GM12878 (cell line): ENCODE results near the gene MRPL22. TPM values are rescaled to one million over a fixed set of nuclear protein-coding genes. Genes with fewer than 3 reads are reported as not detected.
"Not testable (repeated sequence)": the region's sequence is repeated elsewhere in the genome, so short reads cannot be mapped to it uniquely, and the experiment has no call there.

Source experiments
- ATAC-seq: fragments of 200-7000 bp; cut with Tn5 transposase; 3 replicates; pipeline ENCODE4 v1.9.1; 2020; ENCODE audit warnings: mild to moderate bottlenecking, moderate library complexity
- BruUV-seq: library from RNA; stranded (reverse); fragments of 400-500 nt; replicated peaks from 2 replicates; lab custom pipeline; 2021; lab: Mats Ljungman, UMichigan
- CTCF ChIA-PET: fragments of 300-600 bp; sonication (Branson Sonifier 250); formaldehyde crosslinking; extraction: SDS; loops from one replicate; lab custom pipeline; 2021; ENCODE audit warnings: inconsistent platforms; lab: Yijun Ruan, JAX
- POLR2A ChIA-PET: fragments of 350-600 bp; formaldehyde crosslinking; extraction: SDS; loops from one replicate; lab custom pipeline; 2021; ENCODE audit warnings: inconsistent platforms; lab: Charles Lee
- RAD21 ChIA-PET: fragments of 300-600 bp; sonication (Branson Sonifier 250); formaldehyde crosslinking; loops from one replicate; lab custom pipeline; 2023; ENCODE audit warnings: antibody characterized with exemption; ENCODE audit not compliant: unreplicated experiment; lab: Charles Lee
- SMC1A ChIA-PET: fragments of 300-600 bp; sonication (Branson Sonifier 250); formaldehyde crosslinking; loops from one replicate; lab custom pipeline; 2023; ENCODE audit not compliant: unreplicated experiment, uncharacterized antibody; lab: Charles Lee
- DNase-seq: peaks from one replicate; pipeline ENCODE4 v3.0.0-alpha.2; 2011; ENCODE audit warnings: low read depth, low spot score
- FAIRE-seq: peaks from 3 replicates; lab custom pipeline; 2011; peaks lifted over from hg19 to GRCh38; lab: Jason Lieb, UNC
- H2AFZ ChIP-seq: 2 replicates; pipeline ENCODE4 v1.6.0; 2011; ENCODE audit warnings: low read depth, low read length, control low read depth; ENCODE audit not compliant: control insufficient read depth
- H3K27ac ChIP-seq: 2 replicates; pipeline ENCODE4 v1.5.1; 2011; ENCODE audit warnings: control low read depth; ENCODE audit not compliant: control insufficient read depth, insufficient read depth
- H3K27me3 ChIP-seq, 2 experiments: replicated peaks in 1 of 2; 2 replicates each; pipeline versions ENCODE4 v1.6.0 to v1.6.1; 2011; ENCODE audit warnings: low read length in 1 of 2; ENCODE audit not compliant: control insufficient read depth in 2 of 2, insufficient read depth in 2 of 2
- H3K36me3 ChIP-seq, 2 experiments: 2 replicates each; pipeline ENCODE4 v1.5.1; 2011; ENCODE audit warnings: low read length in 1 of 2; ENCODE audit not compliant: control insufficient read depth in 2 of 2, insufficient read depth in 2 of 2
- H3K4me1 ChIP-seq: 2 replicates; pipeline ENCODE4 v1.6.1; 2011; ENCODE audit warnings: mild to moderate bottlenecking, low read length, moderate library complexity, mixed read lengths; ENCODE audit not compliant: control insufficient read depth, insufficient read depth
- H3K4me2 ChIP-seq: 2 replicates; pipeline ENCODE4 v1.6.0; 2011; ENCODE audit warnings: control low read depth; ENCODE audit not compliant: control insufficient read depth, insufficient read depth
- H3K4me3 ChIP-seq: fragments of 200-600 bp; sonication (generic); 2 replicates; pipeline ENCODE4 v1.5.1; 2016
- H3K79me2 ChIP-seq: 2 replicates; pipeline ENCODE4 v1.6.0; 2011; ENCODE audit warnings: low read length; ENCODE audit not compliant: control insufficient read depth, insufficient read depth
- H3K9ac ChIP-seq: 2 replicates; pipeline ENCODE4 v1.8.0; 2011; ENCODE audit warnings: low read length, control low read depth, mixed read lengths; ENCODE audit not compliant: control insufficient read depth, insufficient read depth
- H3K9me3 ChIP-seq: replicated peaks from 3 replicates; pipeline ENCODE4 v1.5.1; 2011; ENCODE audit warnings: mild to moderate bottlenecking, low read length; ENCODE audit not compliant: control insufficient read depth, insufficient read depth
- H4K20me1 ChIP-seq: 2 replicates; pipeline ENCODE4 v1.6.0; 2011; ENCODE audit not compliant: control insufficient read depth, insufficient read depth
- CHD2 ChIP-seq: IDR thresholded peaks from 2 replicates; pipeline ENCODE4 v1.6.1; 2011; ENCODE audit warnings: low read depth, low read length, improper control_type of control experiment, borderline replicate concordance
- ETV6 ChIP-seq, 2 experiments: fragments of 450-650 bp in 1 of 2; IDR thresholded peaks in 1 of 2; conservative IDR thresholded peaks in 1 of 2; 2 replicates each; pipeline ENCODE4 v1.6.1; 2014; ENCODE audit warnings: antibody characterized with exemption in 1 of 2, borderline replicate concordance in 1 of 2, low read depth in 1 of 2, mild to moderate bottlenecking in 1 of 2, moderate library complexity in 1 of 2
- GABPA ChIP-seq: IDR thresholded peaks from 2 replicates; pipeline ENCODE4 v1.6.1; 2014; ENCODE audit warnings: antibody characterized with exemption, low read depth, mild to moderate bottlenecking, inconsistent platforms
- NFYB ChIP-seq: IDR thresholded peaks from 2 replicates; pipeline ENCODE4 v1.6.1; 2011; ENCODE audit warnings: low read depth, mild to moderate bottlenecking, low read length, improper control_type of control experiment, moderate library complexity; ENCODE audit not compliant: insufficient read depth
- PKNOX1 ChIP-seq: fragments of 450-650 bp; IDR thresholded peaks from 2 replicates; pipeline ENCODE4 v1.6.1; 2016; ENCODE audit warnings: mild to moderate bottlenecking
- SUPT20H ChIP-seq: IDR thresholded peaks from 2 replicates; pipeline ENCODE4 v1.6.1; 2011; ENCODE audit warnings: low read depth, mild to moderate bottlenecking, low read length, moderate library complexity, borderline replicate concordance; ENCODE audit not compliant: control insufficient read depth
- TCF3 ChIP-seq: IDR thresholded peaks from 2 replicates; pipeline ENCODE4 v1.6.1; 2012; ENCODE audit warnings: low read depth, mild to moderate bottlenecking, low read length, borderline replicate concordance; ENCODE audit not compliant: insufficient read depth
- USF1 ChIP-seq: IDR thresholded peaks from 2 replicates; pipeline ENCODE4 v1.6.1; 2011; ENCODE audit warnings: borderline replicate concordance, low read depth, mild to moderate bottlenecking, moderate library complexity, mixed read lengths, low read length; ENCODE audit not compliant: insufficient read depth; ENCODE audit errors: extremely low read length
- USF2 ChIP-seq: IDR thresholded peaks from 2 replicates; pipeline ENCODE4 v1.6.1; 2011; ENCODE audit warnings: low read depth, low read length, improper control_type of control experiment, borderline replicate concordance
- ZBTB11 ChIP-seq: fragments of 450-650 bp; formaldehyde crosslinking; IDR thresholded peaks from 2 replicates; pipeline ENCODE4 v1.5.0; 2022; ENCODE audit warnings: mild to moderate bottlenecking, missing genetic modification characterization
- WGBS: methylation state at CpG from one replicate; pipeline ENCODE4 v1.1.6; 2016; ENCODE audit warnings: low lambda C conversion rate; ENCODE audit not compliant: insufficient replicate concordance, insufficient coverage; ENCODE audit errors: missing lambda C conversion rate; 5-methylcytosine and 5-hydroxymethylcytosine counted together
- in situ Hi-C: fragments of 300-500 bp; cut with MboI; formaldehyde crosslinking; loops from 9 replicates; pipeline ENCODE4 v1.14.3; 2018; ENCODE audit warnings: mixed read lengths
- intact Hi-C: fragments of 100-400 bp; cut with micrococcal nuclease; formaldehyde crosslinking; loops from one replicate; pipeline ENCODE4 v1.14.2; 2022; ENCODE audit not compliant: unreplicated experiment
- polyA plus RNA-seq, 11 experiments: library from polyadenylated mRNA; depleted of rRNA in 4 of 11; unstranded in 6 of 11; stranded (reverse) in 5 of 11; fragments of >200 nt; fragmentation: Nextera tagmentation in 4 of 11; fragmentation: Illumina TruSeq in 1 of 11; extraction: Ambion mirVana in 4 of 11; extraction: Trizol in 1 of 11; gene quantifications; 1 replicate in 1 of 11; 2 replicates in 10 of 11; pipeline versions ENCODE4 v1.2.1 to v1.2.3, GENCODE V29; 2011 to 2016; ENCODE audit warnings: inconsistent platforms in 2 of 11, missing spikeins in 2 of 11, low read depth in 1 of 11
- total RNA-seq, 4 experiments: library from RNA; depleted of rRNA in 3 of 4; stranded (reverse); fragments of >200 nt in 3 of 4; fragmentation: Illumina TruSeq in 1 of 4; extraction: Trizol in 1 of 4; gene quantifications; 2 replicates each; pipeline versions ENCODE4 v1.2.1 to v1.2.3, GENCODE V29; 2013 to 2021

The MRPL22 gene
- total and polyA plus RNA-seq, 10 of the 15 experiments (the other 5 are each of a cell fraction or from before 2014, with no cell fraction given) = 29.7 to 318 (median 93.4) TPM

- H3K9me3 ChIP-seq = no peaks in the 10 kb centered on the region; the same call in 2 of the 3 replicates
- 48% methylated on average over 4 of the region's 4 CpGs for WGBS
- no TSS peak for BruUV-seq
- TF ChIP-seq PKNOX1 (no peak), USF2 (no peak), ETV6 (conservative IDR thresholded peaks at IDR 0.05 in 1 of 2, IDR thresholded peaks at IDR 0.05 in 1 of 2; ENCODE audit: borderline replicate concordance in 1 of 2, low read depth in 1 of 2) (no peak), ZBTB11 (CRISPR knock-in tag) (no peak), TCF3 (no peak), SUPT20H (no peak), CHD2 (no peak), USF1 (no peak), NFYB (no peak), GABPA (no peak)
- no peak for DNase-seq
- H3K9ac ChIP-seq = no peak overlapping the region
- H3K36me3 ChIP-seq = no peaks in the 10 kb centered on the region
- FAIRE-seq = no peak
- no peak overlapping the region for H3K4me2 ChIP-seq
- no peaks in the 10 kb centered on the region for H3K4me1 ChIP-seq
- H3K4me3 ChIP-seq = no peak overlapping the region
- ChIA-PET CTCF (interaction anchor here (0.6 kb wide), 1 partner anchor 287 kb away, joined by 3 read pairs; no protein-coding TSS in a partner anchor), SMC1A (no interaction called here), RAD21 (no interaction called here), POLR2A (no interaction called here)
- ATAC-seq = no peak
- no peak overlapping the region for H2AFZ ChIP-seq
- H4K20me1 ChIP-seq = no peaks in the 10 kb centered on the region
- no peaks in the 10 kb centered on the region for H3K27me3 ChIP-seq
- no peaks in the 10 kb centered on the region for H3K79me2 ChIP-seq
- no peak overlapping the region for H3K27ac ChIP-seq
- in situ Hi-C loops = no loop called here
- intact Hi-C loops = loop anchor here (5.0 kb wide), 1 partner anchor 349 kb away; no protein-coding TSS in a partner anchor
Measured at GRCh38 chr5:155001523-155001922, 60.6 kb downstream of the MRPL22 start.

- H3K27ac ChIP-seq, FAIRE-seq, in situ Hi-C loops, BruUV-seq, CTCF ChIA-PET, H3K79me2 ChIP-seq, H3K9me3 ChIP-seq, H3K9ac ChIP-seq, POLR2A ChIA-PET, H3K27me3 ChIP-seq, H2AFZ ChIP-seq, RAD21 ChIA-PET, H3K4me1 ChIP-seq, H3K4me2 ChIP-seq, ATAC-seq, H3K4me3 ChIP-seq, H4K20me1 ChIP-seq, H3K36me3 ChIP-seq, DNase-seq: not testable (repeated sequence)
- SMC1A ChIA-PET = interaction anchor here (0.6 kb wide), 1 partner anchor 1576 kb away, joined by 4 read pairs; no protein-coding TSS in a partner anchor
- intact Hi-C loops = loop anchor here (5.0 kb wide), 1 partner anchor 350 kb away; no protein-coding TSS in a partner anchor
- 11% methylated on average over 3 of the region's 4 CpGs for WGBS
Measured at GRCh38 chr5:155002722-155003121, 61.8 kb downstream of the MRPL22 start.
